GM21529 (cell line): ENCODE measurements around the gene TNC.

Source experiments
- ATAC-seq: cut with Tn5 transposase; IDR thresholded peaks from one replicate; pipeline ENCODE4 v1.9.1; 2021; ENCODE audit not compliant: unreplicated experiment

TNC gene

DNA sequence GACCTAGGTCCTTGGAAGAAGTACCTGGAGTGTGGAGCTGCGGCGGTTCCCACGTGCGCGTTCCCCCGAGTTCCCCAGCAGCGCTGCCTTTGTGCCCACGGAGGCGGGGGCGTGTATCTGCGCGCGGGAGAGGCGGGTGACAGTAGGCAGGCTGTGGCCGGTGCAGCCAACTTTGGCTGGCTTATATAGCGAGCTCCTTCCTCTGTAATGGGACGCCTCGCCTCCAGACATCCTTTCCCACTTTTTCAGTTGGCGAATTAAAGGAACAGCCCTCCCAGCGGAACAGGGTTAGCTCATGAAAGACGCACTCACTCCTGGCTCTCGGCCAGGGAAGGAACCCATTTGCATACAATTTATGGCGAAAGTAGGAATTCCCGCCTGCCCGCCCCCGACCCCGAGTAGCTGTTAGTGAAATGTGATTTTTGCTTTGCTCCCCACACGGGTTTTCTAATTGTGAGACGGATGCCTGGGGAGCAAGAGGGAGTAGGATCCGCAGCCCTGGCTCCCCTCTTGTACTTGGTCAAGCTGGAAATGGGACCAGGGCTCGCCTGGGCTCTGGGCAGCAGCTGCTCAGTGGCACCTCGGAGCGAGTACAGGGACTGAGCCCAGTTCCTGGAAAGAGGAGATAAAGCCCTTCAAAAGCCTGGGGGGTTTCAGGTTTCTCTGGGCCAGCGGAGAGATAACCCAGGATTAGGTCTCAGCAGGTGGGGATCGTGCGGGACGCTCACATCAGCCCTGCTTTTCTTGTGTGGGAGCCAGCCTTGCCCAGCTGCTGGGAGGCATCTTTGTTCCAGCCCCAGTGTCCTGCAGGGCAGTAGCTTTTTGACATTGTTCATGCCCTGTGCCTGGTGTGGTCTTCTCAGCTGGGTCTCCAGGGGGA lies at the start of gene TNC:
TNC (minus strand) TSS at position 159 of the 880 bp plus-strand sequence. CDS start 27,139 bp downstream, outside the sequence.
- ATAC-seq, result no peak

DNA sequence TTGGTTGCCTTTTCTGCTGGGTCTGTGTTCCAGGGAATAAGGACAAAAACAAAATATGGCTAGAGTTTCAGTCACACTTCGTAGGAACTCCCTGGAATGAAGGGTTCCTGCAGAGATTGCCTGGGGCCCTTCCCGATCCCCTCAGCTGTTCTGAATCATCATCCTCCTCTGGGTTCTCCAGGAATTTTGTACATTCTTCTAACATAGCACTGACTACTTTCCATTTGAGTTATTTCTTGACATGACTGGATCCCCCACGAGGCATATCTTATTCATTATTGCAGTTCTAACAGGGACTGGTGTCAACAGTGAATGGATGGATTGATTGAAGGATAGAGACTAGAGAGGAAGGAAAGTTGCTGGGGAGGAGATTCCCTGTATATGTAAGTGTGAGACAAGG lies 49.2 kb upstream of the TNC start:
- no peak for ATAC-seq

DNA sequence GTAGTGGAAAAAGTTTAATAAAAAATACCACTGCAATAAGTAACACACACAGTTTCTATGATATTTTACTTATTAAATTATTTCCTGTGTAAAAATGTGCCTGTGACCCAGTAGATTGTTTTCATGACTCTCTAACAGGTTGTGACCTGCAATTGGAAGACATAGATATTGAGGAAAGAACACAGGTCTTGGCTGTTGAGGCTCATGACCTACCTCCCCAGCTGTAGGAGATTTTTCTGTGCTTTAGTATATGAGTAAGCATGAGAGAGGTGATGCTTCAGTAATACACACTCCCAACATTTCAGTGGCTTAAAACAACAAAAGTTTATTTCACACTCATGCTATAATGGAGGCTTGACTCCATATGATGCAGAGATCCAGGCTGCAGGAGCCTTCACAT lies 47.3 kb upstream of the TNC start:
- no peak for ATAC-seq

DNA sequence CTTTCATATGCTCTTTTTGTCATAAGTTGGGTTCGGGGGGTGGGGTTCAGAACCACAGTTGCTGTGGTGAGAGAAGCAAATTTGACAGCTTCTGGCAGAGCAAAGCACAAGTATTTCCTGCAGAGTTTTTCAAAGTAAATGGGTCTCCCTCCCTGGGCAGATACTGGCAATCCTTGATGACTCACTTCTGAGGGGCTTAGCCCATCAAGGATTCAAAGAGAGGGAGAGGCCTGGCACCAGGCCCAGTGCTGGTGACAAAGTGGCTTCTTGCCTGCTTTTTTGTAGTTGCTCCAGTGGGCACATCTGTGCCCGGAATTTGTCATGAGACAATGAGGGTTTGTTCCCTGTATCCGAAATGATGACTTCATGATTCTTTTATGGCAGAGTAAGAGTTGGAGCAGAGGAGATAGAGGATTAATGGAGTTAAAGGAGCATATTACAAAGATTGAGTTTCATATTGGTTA lies 46.6 kb upstream of the TNC start:
- ATAC-seq, result no peak

DNA sequence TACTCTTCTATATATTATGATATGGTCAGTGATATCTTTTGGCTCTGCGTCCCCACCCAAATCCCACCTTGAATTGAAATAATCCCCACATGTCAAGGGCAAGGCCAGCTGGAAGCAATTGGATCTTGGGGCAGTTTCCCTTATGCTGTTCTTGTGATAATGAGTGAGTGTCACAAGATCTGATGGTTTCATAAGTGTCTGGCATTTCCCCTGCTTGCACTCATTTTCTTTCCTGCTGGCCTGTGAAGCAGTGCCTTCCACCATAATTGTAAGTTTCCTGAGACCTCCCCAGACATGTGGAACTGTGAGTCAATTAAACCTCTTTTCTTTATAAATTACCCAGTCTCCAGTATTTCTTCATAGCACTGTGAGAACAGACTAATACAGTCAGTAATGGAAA lies 45.0 kb upstream of the TNC start:
- no peak for ATAC-seq

DNA sequence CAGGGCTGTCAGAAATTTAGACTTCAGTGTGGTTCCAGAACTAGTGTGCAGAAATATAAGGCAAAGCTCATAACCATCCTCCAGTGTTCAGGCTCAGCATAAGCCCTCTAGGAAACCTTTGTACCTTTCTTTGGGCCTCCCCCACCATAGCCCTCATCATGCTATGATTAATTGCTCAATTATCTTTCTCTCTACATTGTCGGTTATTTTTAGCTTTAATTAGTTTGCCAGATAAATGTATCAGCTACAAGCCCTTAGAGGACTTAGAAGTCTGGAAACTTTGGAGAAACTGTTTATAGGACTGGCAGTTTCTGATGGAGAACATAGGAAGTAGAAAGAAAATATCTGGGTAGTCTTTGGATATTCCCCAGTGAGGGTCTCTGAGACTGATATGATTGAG lies 43.5 kb upstream of the TNC start:
- no peak for ATAC-seq

DNA sequence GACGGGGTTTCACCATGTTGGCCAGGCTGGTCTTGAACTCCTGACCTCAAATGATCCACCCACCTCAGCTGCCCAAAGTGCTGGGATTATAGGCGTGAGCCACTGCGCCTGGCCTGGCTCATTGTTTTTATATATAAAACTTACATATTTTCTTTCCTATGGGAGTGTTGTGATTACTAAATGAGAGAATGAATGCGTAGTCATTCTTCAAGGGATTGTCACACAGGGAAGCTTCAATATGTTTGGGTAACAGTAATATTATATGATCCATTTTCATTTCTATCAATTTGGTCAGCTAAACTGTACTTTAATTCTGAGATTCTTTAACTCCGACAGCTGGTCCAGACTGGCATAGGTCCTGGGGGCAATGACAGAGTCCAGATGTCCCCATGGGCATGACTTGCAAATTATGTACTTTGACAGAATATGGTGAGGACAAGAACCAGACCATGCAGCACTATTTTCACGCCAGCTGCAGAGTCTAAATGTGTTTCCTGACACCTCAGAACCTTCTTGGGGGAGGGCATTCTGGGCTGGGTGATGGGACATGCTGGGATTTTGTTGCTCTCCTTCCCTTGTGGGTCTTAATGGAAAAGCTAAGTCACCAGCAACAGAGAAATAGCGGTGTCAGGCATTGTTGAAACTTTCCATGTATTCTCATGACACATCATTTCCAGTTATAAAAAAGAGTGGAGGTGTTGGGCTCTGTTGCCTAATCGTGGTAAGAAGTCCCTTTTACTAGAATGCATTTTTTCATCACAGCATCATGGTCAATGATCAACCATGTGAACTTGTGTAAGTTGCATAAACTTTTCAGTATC lies 40.9 kb upstream of the TNC start:
- ATAC-seq, result no peak

DNA sequence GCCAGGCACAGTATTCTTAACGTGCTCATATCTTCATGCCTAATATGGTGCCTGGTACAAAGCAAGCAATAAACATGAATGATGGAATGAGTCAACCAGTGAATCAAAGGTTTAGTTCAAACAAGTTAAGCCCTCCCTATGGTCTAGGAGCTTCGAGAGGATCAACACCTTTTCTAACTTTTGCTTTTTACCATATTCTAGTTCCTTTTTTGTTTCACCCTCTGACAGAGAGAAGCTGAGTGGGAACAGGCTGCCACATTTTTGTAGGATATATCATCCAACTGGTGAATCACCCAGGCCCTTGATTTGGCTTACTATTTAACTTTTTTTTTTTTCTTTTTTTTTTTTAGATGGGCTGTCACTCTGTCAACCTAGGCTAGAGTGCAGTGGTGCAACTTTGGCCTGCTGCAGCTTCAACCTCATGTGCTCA lies 39.3 kb upstream of the TNC start:
- no peak for ATAC-seq

DNA sequence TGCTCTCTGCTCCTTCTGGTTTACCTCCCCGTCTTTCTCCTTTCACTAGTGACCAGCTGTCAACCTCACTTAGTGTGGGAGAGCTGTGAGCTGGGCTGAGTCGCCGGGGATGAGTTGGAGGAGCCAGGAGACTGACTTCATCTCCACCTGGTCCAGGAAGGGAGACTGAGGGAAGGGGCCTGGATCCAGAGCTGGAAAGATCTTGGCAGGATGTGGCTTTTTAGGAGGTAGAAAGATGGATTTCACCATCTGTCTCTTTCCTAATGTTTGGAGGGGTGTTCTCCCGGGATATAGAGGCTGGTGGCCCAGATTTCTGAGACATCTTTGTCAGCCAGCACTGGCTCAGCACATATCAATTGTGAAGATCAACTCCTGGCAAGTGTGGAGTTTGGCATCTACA lies 37.1 kb upstream of the TNC start:
- no peak for ATAC-seq

DNA sequence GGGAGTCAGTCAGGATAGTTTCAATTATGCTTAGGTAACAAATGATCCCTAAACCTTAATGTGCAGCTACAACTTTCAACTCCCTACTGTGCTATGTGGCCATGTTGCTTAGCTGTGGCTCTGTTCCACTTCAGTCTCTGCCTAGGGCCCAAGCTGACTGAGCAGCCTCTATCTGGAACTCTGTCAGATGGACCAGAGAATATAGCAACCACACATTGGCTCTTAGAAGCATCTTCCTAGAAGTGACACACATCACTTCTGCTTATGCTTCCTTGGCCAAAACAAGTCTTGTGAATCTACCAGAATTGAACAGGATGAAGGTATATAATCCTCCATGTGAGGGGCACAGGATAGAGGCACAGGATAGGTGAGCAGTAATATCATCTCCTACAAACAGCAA lies 36.7 kb upstream of the TNC start:
- no peak for ATAC-seq

DNA sequence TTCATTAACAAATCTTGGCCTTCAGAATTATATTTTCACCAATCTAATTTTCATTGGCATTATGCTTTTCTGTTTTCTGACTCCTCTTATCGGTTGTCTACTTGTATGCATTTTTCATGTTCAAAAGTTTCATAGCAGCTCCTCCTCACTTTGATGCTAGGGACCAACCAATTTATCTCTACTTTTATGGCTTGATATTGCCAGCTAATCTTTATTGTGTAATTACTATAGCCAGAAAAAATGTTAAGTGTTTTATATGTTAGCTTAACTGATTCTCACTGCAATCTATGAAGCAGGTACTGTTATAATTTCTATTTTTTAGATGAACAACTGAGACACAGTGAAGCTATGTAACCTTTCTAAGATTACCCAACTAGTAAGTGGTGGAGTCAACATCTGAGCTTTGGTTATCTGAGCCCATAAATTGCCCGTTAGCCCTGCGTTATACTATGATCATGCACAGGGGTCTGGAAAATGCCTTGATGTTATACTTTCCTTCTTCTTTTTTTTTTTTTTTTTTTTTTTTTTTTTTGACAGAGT lies 34.4 kb upstream of the TNC start:
- ATAC-seq, result no peak

DNA sequence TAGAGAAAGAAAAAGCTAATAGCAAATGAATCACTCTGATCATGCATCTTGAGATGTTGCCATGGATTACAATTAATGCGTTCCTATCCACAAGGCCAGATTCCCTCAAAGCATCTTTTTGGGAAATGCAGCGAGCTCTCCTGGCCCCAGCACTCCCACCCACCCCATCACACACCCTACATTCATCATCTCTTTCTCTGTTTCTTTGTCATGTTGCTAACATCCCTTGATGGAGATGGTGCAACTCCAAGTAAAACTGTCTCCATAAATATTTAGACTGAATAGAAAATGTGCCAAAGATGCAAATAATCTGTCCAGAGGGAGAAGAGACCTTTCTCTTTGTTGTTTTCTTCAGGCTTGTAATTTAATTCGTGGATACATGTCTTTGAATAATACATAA lies 30.8 kb upstream of the TNC start:
- no peak for ATAC-seq

DNA sequence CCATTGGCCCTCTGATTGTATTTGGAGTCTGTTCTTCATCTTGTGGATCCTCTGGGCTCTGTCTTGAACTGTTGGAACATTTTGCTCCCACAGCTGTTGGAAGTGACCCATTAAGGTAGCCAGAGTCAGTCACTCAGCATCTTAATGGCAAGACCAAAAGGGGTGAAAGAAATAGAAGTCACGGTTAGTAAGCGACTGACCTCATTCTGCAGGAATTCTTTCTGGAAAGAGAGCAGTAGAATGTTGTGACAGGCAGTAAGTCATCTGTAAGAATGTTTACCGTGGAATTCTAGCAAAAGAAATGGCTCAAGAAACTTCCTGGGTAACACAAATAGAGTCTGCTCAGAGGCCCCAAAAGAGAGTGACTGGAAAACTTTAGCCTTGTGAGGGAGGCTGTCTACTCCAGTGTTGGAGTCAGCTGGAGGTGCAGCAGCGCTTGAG lies 28.6 kb upstream of the TNC start:
- no peak for ATAC-seq

DNA sequence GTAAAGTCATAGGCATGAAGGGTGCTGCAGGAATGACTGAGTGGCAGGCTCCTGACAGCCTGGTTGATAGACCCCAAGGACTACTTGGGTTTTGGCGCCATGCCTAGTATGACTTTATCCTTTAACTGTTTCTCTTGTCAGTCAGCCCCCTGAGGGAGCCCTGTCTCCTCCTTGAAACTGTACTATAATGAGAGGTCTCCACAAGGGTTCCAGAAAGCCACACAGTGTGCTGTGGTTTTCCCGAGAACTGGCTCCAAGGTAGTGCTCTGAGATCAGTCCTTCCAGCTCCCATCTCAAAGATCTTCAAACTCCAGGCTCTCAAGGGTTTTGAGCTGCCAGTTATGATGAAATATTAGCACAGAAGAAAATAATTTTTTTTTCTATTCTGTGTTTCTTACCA lies 26.7 kb upstream of the TNC start:
- no peak for ATAC-seq

DNA sequence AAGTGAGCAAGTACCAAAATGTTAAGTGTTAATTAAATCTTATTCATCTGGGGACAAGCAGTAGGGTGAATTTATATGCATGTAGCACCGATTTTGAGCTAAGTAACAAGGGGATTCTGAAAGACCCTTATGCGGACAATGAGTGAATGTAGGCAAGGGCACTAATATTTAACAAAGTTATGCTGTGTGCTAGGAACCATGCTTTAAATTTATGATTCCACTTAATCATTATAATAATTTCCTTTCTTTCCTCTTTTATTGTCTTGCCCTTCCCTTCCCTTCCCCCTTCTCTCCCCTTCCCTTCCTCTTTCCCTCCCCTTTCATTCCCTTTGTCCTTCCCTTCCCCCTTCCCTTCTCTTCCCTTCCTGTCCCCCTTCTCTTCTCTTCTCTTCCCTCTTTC lies 25.7 kb upstream of the TNC start:
- ATAC-seq, result no peak

DNA sequence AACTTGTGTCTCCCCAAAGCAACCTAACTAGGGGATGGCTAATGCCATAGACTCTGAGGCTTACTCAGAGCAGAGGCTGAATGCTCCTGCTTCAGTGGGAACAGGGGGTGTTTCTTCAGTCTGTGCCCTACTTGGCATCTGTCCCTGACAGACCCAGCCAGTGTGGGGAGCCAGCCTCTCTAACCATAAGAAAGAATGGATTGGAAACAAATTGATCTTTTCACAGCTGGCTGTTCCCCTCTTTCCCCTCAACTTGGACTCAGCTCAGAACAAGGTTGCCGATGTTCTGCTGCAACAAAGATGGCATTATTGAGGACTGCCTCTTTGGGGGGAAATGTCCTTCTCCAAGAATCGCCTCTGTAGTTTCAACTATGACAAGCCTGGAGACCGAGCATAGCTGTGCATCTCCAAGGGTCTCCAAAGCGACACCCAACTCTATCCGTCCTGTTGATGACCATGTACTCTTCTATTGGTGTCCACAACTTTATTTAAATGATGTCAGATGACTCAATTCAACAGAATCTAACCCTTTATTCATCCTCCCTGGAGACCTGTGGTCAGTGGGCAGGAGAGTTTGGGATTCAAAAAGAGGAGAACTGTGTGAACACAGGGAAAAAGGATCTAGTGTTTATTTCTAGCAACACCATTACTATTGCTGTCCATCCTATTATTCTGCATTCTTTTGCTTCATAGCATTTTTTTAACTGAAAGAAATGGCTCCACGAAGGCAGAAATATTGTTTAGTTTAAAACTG lies 24.7 kb upstream of the TNC start:
- no peak for ATAC-seq

DNA sequence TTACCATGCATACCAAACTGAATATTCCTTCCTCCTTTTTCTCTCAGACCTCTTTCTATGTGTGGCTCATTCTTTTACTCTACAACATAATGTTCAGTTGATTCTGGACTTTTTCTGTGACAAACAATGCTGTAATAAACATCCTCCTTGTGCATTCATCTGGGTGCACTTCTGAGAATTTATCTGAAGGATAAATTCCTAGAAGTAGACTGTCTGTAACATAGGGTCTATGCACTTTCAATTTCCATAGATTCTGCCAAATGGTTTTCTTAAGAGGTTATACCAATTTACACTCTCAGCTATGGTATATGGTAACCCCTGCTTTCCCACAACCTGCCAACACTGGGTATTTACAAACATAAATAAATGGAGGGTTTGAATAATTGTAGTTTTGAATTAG lies 24.1 kb upstream of the TNC start:
- ATAC-seq, result no peak

DNA sequence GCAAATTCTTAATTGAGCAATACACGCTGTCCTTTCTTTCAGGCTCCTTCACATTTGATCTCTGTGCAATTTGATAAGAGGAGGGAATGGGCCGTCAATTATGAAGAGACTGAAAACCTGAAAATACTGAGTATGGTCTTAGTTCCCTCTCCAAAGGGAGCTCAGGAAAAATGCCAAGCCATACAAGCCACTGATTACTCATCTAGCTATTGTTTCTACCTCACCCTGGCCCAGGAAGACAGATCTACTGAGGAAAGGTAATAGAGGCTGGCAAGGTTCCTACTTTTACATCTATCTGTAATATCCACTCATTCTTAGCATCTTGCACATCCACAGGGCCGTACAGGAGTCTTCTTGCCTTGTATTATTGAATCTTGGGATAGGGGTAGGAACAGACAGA lies 23.7 kb upstream of the TNC start:
- no peak for ATAC-seq

DNA sequence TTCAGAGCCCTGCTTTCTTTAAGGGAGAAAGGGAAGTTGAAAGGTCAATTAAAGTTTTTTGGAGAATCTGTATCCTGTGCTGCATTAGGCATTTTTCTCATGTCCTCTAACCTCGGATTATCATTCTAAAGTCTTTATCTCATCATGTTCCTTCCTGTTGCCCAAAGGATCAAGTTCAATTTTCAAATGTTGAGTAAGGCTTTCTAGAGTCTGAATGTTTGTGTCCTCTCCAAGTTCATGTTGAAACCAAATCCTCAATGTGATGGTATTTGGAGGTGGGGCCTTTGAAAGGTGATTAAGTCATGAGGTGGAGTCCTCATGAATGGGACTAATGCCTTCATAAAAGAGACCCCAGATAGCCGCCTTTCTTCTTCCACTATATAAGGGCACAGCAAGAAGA lies 20.2 kb upstream of the TNC start:
- no peak for ATAC-seq

DNA sequence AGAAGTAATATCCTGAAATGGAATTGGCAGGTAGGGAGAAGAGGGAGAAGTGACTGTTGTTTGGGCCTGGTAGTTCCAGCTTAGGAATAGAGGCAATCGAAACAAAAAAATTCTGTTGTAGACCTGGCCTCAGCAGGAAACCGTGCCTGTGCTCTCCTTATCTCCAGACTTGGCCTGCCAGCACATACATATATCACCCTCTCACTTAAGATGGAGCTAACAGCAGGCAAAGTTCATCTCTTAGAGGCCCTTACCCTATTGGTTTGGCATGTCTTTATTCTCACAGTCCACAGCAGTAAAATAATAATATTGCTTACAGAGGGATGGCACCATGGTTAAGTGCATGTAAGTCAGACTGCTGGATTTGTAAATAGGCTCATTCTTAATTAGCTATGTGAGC lies 19.6 kb upstream of the TNC start:
- ATAC-seq, result no peak
